Fibroblast of gingiva (primary cell): Measurements from ENCODE around the gene C18orf54.
A peak's percentile ranks its signal among the peaks of the same experiment; 100 is the strongest.
"Not testable (repeated sequence)": the region's sequence is repeated elsewhere in the genome, so short reads cannot be mapped to it uniquely, and the experiment has no call there.

Experiments
- DNase-seq: peaks from one replicate; pipeline ENCODE4 v3.0.0-alpha.2; 2011; ENCODE audit warnings: low read depth

C18orf54 gene

GRCh38 chr18:54357660-54358494, at the start of gene C18orf54, which contains the start of gene STARD6:
Gene C18orf54, plus strand, starts transcription at chr18:54357906. Its CDS starts 2,667 bp downstream, at chr18:54360573.
Gene STARD6, minus strand, starts transcription at chr18:54357858. Its CDS starts 3,285 bp downstream, at chr18:54354573.
- peak; percentile 89 for DNase-seq

- DNase-seq, result not testable (repeated sequence)
Measured at GRCh38 chr18:54309564-54309963, 48.1 kb upstream of the C18orf54 start.

GRCh38 chr18:54316071-54316820, 41.5 kb upstream of the C18orf54 start:
- no peak for DNase-seq

- DNase-seq, result no peak
Measured at GRCh38 chr18:54323561-54323960, 34.1 kb upstream of the C18orf54 start.

- no peak for DNase-seq
Measured at GRCh38 chr18:54323970-54324369, 33.7 kb upstream of the C18orf54 start.

GRCh38 chr18:54327818-54328217, 29.9 kb upstream of the C18orf54 start:
- no peak for DNase-seq

GRCh38 chr18:54329787-54330186, 27.9 kb upstream of the C18orf54 start:
- DNase-seq, result no peak

- no peak for DNase-seq
Measured at GRCh38 chr18:54330768-54331548, 26.7 kb upstream of the C18orf54 start.

- no peak for DNase-seq
Measured at GRCh38 chr18:54335638-54336173, 22.0 kb upstream of the C18orf54 start.

GRCh38 chr18:54338230-54338629, 19.5 kb upstream of the C18orf54 start:
- no peak for DNase-seq

GRCh38 chr18:54351186-54351585, 6.5 kb upstream of the C18orf54 start:
- DNase-seq, result no peak

GRCh38 chr18:54357082-54357659, 535 bp upstream of the C18orf54 start:
- no peak for DNase-seq

- peak; percentile 15 for DNase-seq
Measured at GRCh38 chr18:54358495-54359040, 862 bp downstream of the C18orf54 start.

GRCh38 chr18:54359233-54359632, 1.5 kb downstream of the C18orf54 start:
- DNase-seq, result no peak

- no peak for DNase-seq
Measured at GRCh38 chr18:54360406-54360805, 2.7 kb downstream of the C18orf54 start.

GRCh38 chr18:54378057-54378456, 20.4 kb downstream of the C18orf54 start:
- no peak for DNase-seq

GRCh38 chr18:54381640-54382039, 23.9 kb downstream of the C18orf54 start:
- DNase-seq, result no peak

- no peak for DNase-seq
Measured at GRCh38 chr18:54382076-54382475, 24.4 kb downstream of the C18orf54 start.

- no peak for DNase-seq
Measured at GRCh38 chr18:54382733-54383252, 25.1 kb downstream of the C18orf54 start.

- DNase-seq, result no peak
Measured at GRCh38 chr18:54386043-54386442, 28.3 kb downstream of the C18orf54 start.
